ENCODE data around the gene MYO5B. TPM values are rescaled to one million over a fixed set of nuclear protein-coding genes. Genes with fewer than 3 reads are reported as not detected.

The MYO5B gene
- total RNA-seq, 1 donor from 2014 or later = 0.21 TPM

- no peak overlapping the region for H3K4me3 ChIP-seq
- no peak for DNase-seq (ENCODE audit: low spot score in 2 of 2)
- H3K27ac ChIP-seq = no peak overlapping the region
- no peaks in the 10 kb centered on the region for H3K9me3 ChIP-seq
- TF ChIP-seq CTCF (IDR thresholded peaks at IDR 0.05) = no peak
- H3K36me3 ChIP-seq = no peaks in the 10 kb centered on the region
- H3K27me3 ChIP-seq = no peaks in the 10 kb centered on the region
- intact Hi-C loops (cut with DNase I) = no loop called here
- no peaks in the 10 kb centered on the region for H3K4me1 ChIP-seq
Observed at GRCh38 chr18:49863769-49864621, 331.0 kb downstream of the MYO5B start.

GRCh38 chr18:49862656-49863385 lies 332.1 kb downstream of the MYO5B start:
- DNase-seq (ENCODE audit: low spot score in 2 of 2) = no peak
- Histone ChIP-seq H3K27ac (no peak overlapping the region), H3K27me3 (no peaks in the 10 kb centered on the region), H3K9me3 (no peaks in the 10 kb centered on the region), H3K4me1 (no peaks in the 10 kb centered on the region), H3K4me3 (no peak overlapping the region), H3K36me3 (no peaks in the 10 kb centered on the region)
- no peak for TF ChIP-seq CTCF (IDR thresholded peaks at IDR 0.05)
- intact Hi-C loops (cut with DNase I) = no loop called here

- no peak for DNase-seq (ENCODE audit: low spot score in 2 of 2)
- Histone ChIP-seq H3K4me1 (no peaks in the 10 kb centered on the region), H3K36me3 (no peaks in the 10 kb centered on the region), H3K27me3 (no peaks in the 10 kb centered on the region), H3K27ac (no peak overlapping the region), H3K4me3 (no peak overlapping the region), H3K9me3 (no peaks in the 10 kb centered on the region)
- intact Hi-C loops (cut with DNase I) = no loop called here
- TF ChIP-seq CTCF (IDR thresholded peaks at IDR 0.05) = peak in 2 of 3 experiments; percentile 20 to 29
Observed at GRCh38 chr18:49861659-49862058, 333.3 kb downstream of the MYO5B start.

- Histone ChIP-seq H3K4me1 (no peaks in the 10 kb centered on the region), H3K4me3 (no peak overlapping the region), H3K36me3 (no peaks in the 10 kb centered on the region), H3K27me3 (no peaks in the 10 kb centered on the region), H3K27ac (no peak overlapping the region), H3K9me3 (no peaks in the 10 kb centered on the region)
- intact Hi-C loops (cut with DNase I) = loop anchor here (5.0 kb wide), 1 partner anchor 297 kb away; the partner anchor contains the start of gene LIPG
- no peak for TF ChIP-seq CTCF (IDR thresholded peaks at IDR 0.05)
- DNase-seq (ENCODE audit: low spot score in 2 of 2) = peak in 1 of 2 donors; percentile 48
Observed at GRCh38 chr18:49859725-49860124, 335.2 kb downstream of the MYO5B start.

- no peak for DNase-seq (ENCODE audit: low spot score in 2 of 2)
- Histone ChIP-seq H3K27ac (no peak overlapping the region), H3K36me3 (no peaks in the 10 kb centered on the region), H3K4me1 (no peaks in the 10 kb centered on the region), H3K4me3 (no peak overlapping the region), H3K27me3 (no peaks in the 10 kb centered on the region), H3K9me3 (no peaks in the 10 kb centered on the region)
- intact Hi-C loops (cut with DNase I) = loop anchor here (5.0 kb wide), 1 partner anchor 297 kb away; the partner anchor contains the start of gene LIPG
- no peak for TF ChIP-seq CTCF (IDR thresholded peaks at IDR 0.05)
Observed at GRCh38 chr18:49859021-49859359, 336.0 kb downstream of the MYO5B start.

Measured in ascending aorta (tissue), 2 donors.